Measurements from ENCODE around the gene KCNH1.

Gene KCNH1

GRCh38 chr1:210786546-210786945, 347.4 kb downstream of the KCNH1 start:
- no peak for TF ChIP-seq ZNF274 (IDR thresholded peaks at IDR 0.05; ENCODE audit: low read depth, low read length)
- no peak overlapping the region for H3K4me3 ChIP-seq (ENCODE audit: low read length)

DNA sequence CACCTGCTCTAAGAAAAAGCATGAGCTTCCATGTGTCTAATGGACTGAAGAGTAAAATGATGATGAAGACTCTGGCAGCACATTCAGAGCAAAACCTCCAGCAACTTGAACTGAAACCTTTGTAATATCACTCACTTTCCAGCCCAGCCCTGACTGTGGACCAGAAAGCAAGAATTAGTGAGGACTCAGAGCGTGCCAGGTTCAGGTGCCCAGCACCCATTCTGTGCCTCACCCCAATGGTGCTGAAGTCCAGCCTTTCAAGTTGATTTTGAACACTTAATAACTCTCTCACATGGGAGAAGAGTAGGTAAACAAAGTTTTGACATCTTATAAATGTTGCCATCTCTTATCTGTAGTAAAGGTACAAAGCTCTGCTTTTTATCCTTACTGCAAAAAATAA, 350.0 kb downstream of the KCNH1 start:
- no peak for TF ChIP-seq ZNF274 (IDR thresholded peaks at IDR 0.05; ENCODE audit: low read depth, low read length)
- H3K4me3 ChIP-seq (ENCODE audit: low read length) = no peak overlapping the region

DNA sequence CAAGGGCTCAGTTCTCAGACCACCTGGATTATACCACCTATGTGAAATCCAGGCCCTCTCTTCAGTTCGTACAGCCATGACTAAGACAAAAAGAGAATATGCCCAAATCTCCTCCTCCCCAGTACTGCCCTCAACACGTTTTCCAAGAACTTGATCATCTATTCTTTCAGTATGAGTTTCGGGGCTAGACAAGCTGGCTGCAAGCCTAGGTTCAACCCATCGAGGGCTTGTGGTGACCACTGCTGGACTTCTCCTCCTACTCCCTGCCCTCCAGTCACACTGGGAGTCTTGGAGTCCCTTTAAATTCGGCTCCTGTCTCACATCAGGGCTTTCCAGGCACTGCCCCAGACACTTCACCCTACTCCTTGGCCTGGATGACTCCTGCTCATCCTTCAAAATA, 352.3 kb downstream of the KCNH1 start:
- no peak overlapping the region for H3K4me3 ChIP-seq (ENCODE audit: low read length)
- TF ChIP-seq ZNF274 (IDR thresholded peaks at IDR 0.05; ENCODE audit: low read depth, low read length) = no peak

DNA sequence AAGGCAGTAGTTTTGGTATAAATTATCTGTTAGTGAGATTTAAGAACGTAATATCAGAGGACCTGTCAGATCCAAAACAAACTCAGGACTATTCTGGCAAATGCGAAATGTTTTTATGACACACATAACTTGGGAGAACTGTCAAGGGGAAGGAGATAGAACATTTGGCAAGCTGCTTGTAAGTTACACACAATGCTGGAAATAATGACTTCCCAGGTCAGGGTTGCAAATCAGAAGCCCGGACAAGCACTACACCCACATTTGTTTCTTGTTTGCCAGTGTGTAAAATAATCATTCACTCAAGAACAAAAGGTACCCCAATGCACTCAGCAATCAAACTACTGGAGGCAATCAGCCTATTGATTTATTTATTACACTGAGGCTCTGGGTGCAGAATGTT, 354.7 kb downstream of the KCNH1 start:
- no peak overlapping the region for H3K4me3 ChIP-seq (ENCODE audit: low read length)
- no peak for TF ChIP-seq ZNF274 (IDR thresholded peaks at IDR 0.05; ENCODE audit: low read depth, low read length)

GRCh38 chr1:210777914-210778313, 356.0 kb downstream of the KCNH1 start:
- TF ChIP-seq ZNF274 (IDR thresholded peaks at IDR 0.05; ENCODE audit: low read depth, low read length) = no peak
- no peak overlapping the region for H3K4me3 ChIP-seq (ENCODE audit: low read length)

DNA sequence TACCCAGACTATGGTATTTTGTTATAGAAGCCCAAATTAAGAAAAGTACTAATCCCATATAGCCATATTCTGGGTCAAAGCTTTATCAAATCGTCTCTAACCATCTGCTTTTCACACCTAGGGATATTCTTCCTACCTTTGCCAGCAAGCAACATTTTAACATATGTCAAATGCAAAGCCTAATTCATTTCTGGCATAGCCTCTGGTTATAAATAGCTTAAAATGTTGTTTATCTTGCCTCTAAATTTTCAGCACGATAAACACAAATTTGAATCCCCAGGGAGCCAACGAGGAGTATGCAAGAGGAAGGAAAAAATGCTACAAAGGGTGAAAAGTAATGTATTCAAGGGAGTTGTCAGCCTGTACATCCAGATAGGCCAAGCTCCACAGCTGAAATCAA, 357.2 kb downstream of the KCNH1 start:
- TF ChIP-seq ZNF274 (IDR thresholded peaks at IDR 0.05; ENCODE audit: low read depth, low read length) = no peak
- H3K4me3 ChIP-seq (ENCODE audit: low read length) = no peak overlapping the region

DNA sequence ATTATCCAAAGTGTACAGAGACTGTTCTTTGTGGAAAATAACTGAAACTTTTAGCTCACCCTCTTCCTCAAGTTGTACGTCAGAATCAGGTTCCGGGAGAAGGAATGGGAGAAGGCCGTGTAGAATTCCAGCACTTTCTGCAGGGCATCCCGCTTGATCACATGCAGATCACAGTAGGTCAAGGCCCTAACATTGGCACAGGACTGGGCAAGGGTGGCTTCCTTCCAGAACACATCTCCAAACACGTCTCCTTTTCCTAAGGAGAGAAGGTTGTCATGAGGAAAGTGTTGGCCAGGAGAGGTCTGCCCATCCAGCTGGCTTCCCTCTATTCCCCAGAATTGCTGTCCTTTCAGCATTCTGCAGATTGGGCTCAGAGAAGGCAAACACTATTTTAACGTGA, 358.7 kb downstream of the KCNH1 start:
- no peak overlapping the region for H3K4me3 ChIP-seq (ENCODE audit: low read length)
- no peak for TF ChIP-seq ZNF274 (IDR thresholded peaks at IDR 0.05; ENCODE audit: low read depth, low read length)

DNA sequence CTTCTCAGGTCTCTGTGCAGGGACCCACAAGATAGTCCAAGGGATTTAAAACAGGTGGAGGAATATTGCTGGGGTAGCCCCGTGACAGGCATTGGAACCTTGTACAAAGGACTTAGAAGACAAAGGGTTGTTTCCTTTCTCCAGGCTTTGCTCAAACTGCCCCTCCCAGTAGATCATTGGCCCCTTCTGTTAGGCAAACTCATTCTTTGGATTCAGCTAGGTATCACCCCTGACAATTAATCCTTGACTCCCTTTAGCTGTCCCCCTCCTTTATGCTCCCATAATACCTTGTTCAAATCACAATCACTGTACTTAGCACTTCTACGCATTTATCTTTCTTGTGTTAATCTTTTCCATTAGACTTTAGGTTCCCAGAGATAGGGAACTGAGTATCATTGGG, 360.5 kb downstream of the KCNH1 start:
- H3K4me3 ChIP-seq (ENCODE audit: low read length) = no peak overlapping the region
- TF ChIP-seq ZNF274 (IDR thresholded peaks at IDR 0.05; ENCODE audit: low read depth, low read length) = no peak

- H3K4me3 ChIP-seq (ENCODE audit: low read length) = no peak overlapping the region
- no peak for TF ChIP-seq ZNF274 (IDR thresholded peaks at IDR 0.05; ENCODE audit: low read depth, low read length)
These were observed 362.8 kb downstream of the KCNH1 start for GRCh38 chr1:210771131-210771530.

- no peak overlapping the region for H3K4me3 ChIP-seq (ENCODE audit: low read length)
- TF ChIP-seq ZNF274 (IDR thresholded peaks at IDR 0.05; ENCODE audit: low read depth, low read length) = no peak
These were observed 363.5 kb downstream of the KCNH1 start for GRCh38 chr1:210770396-210770984.

DNA sequence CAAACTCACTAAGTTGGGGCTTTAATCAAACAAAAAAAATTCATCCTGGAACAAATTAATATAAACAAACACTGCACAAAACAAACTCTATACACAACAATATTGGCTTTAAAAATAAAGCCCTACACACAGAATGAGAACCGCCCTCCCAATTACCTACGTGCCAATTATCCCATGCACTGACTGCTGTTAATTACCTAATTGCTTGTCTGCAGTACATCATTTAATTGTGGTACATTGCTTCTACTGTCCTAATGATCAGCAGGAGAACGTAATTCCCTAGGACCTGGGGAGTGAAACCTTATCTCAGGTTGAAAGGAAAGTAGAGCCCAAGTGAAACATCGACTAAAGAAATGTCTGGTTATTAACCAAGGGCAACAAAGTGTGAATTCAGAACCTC, 364.5 kb downstream of the KCNH1 start:
- TF ChIP-seq ZNF274 (IDR thresholded peaks at IDR 0.05; ENCODE audit: low read depth, low read length) = no peak
- no peak overlapping the region for H3K4me3 ChIP-seq (ENCODE audit: low read length)

- TF ChIP-seq ZNF274 (IDR thresholded peaks at IDR 0.05; ENCODE audit: low read depth, low read length) = no peak
- no peak overlapping the region for H3K4me3 ChIP-seq (ENCODE audit: low read length)
These were observed 369.4 kb downstream of the KCNH1 start for GRCh38 chr1:210764536-210764935.

DNA sequence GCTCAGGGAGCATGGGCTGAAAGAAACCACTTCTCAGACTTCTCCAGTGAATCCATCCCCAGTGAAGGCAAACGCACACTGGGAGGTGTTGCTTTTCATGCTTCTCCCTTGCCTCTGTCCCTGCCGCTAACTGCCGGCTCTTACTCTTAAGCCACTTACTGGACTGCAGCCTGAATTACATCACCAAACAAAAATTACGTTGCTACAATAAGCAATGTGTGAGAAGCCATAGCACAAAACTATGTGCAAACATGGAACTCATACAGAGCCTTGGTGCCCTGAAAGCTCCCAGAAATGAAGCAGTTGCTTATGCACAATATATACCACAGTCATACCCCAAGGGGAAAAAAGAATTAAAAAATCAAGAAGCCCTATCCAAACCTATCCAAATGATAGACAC, 375.2 kb downstream of the KCNH1 start:
- no peak overlapping the region for H3K4me3 ChIP-seq (ENCODE audit: low read length)
- TF ChIP-seq ZNF274 (IDR thresholded peaks at IDR 0.05; ENCODE audit: low read depth, low read length) = no peak

GRCh38 chr1:210758261-210758660, 375.7 kb downstream of the KCNH1 start:
- TF ChIP-seq ZNF274 (IDR thresholded peaks at IDR 0.05; ENCODE audit: low read depth, low read length) = no peak
- no peak overlapping the region for H3K4me3 ChIP-seq (ENCODE audit: low read length)

GRCh38 chr1:210757677-210758076, 376.3 kb downstream of the KCNH1 start:
- no peak for TF ChIP-seq ZNF274 (IDR thresholded peaks at IDR 0.05; ENCODE audit: low read depth, low read length)
- H3K4me3 ChIP-seq (ENCODE audit: low read length) = no peak overlapping the region

DNA sequence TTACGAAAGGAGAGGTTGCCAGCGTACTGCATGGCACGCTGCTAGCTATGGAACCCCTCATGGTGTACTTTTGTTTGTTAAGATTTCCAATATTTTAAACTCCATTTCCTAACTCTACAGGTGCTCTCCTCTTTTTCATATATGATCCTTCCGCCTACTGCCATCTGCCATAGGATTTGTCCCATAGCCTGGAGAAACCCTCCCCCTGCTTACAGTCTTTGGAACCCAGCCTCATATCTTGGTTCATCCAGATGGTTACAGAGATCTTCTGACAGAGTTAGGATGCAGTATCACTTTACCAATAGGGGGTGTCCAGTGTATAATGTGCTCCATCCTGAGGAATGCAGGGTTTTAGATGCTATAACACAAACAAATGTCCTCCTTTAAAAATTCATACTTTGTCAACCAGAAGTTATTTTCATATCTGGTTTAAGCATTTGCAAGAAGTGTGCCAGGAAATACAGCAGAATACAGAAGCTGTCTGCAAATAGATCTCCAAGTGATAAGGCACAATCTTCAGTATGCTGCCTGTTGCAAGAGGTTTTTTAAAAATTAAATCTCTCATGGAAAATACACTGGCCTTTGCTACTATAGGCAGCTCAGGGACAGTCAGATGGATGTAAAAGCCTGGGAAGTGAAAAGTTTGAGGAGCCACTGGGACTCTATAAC, 377.8 kb downstream of the KCNH1 start:
- no peak for TF ChIP-seq ZNF274 (IDR thresholded peaks at IDR 0.05; ENCODE audit: low read depth, low read length)
- H3K4me3 ChIP-seq (ENCODE audit: low read length) = no peak overlapping the region
